Superior temporal gyrus (tissue), 1 donor: ENCODE measurements around the gene CABS1.

Experiments used
- DNase-seq: peaks from one replicate; pipeline ENCODE4 v3.0.0-alpha.2; 2016; ENCODE audit errors: extremely low spot score

The CABS1 gene

DNA sequence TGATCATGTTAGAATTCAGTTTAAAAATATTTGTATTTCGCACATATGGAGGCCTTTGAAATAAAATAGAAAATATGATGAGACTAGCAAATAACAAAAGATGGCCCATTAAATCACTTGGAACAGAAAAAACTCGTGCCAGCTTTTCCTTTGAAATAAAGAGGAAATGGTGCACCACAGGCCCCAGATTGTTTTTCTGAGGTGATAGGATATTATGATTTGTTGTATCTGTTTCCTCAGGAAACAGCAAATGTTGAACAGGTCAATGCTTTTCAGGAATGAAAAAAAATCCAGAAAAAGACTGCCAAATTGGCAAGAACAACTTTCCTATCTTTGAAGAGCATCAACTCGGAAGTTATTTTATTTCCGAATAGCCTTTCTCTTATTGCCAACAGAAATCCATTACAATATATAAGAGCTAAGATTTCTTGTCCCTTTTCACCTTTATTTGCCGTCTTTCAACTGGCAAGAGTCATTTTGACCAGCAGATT is 48.0 kb downstream of the CABS1 start, which contains the start of gene SMR3B:
TSS of gene SMR3B (plus strand) at position 441 of the 491 bp plus-strand sequence. CDS start 1,380 bp downstream, outside the sequence.
- no peak for DNase-seq
